Measurements from ENCODE around the gene HOXC12.

HOXC12 gene

GRCh38 chr12:53961025-53961761 is 6.5 kb downstream of the HOXC12 start:
- in situ Hi-C loops (cut with HindIII; ENCODE audit: low sequenced_read_pairs): no loop called here
- no peak for DNase-seq (ENCODE audit: low read depth)
- no peak for TF ChIP-seq CTCF (IDR thresholded peaks at IDR 0.05; ENCODE audit: low read depth, low read length, missing control alignments)
- H3K4me3 ChIP-seq (ENCODE audit: low read depth, low read length): no peak overlapping the region

GRCh38 chr12:53963005-53963404 is 8.3 kb downstream of the HOXC12 start:
- TF ChIP-seq CTCF (IDR thresholded peaks at IDR 0.05; ENCODE audit: low read depth, low read length, missing control alignments): no peak
- no peak for DNase-seq (ENCODE audit: low read depth)
- H3K4me3 ChIP-seq (ENCODE audit: low read depth, low read length): no peak overlapping the region
- in situ Hi-C loops (cut with HindIII; ENCODE audit: low sequenced_read_pairs): no loop called here

- TF ChIP-seq CTCF (IDR thresholded peaks at IDR 0.05; ENCODE audit: low read depth, low read length, missing control alignments): no peak
- H3K4me3 ChIP-seq (ENCODE audit: low read depth, low read length): no peak overlapping the region
- no peak for DNase-seq (ENCODE audit: low read depth)
- in situ Hi-C loops (cut with HindIII; ENCODE audit: low sequenced_read_pairs): no loop called here
These were observed 9.0 kb downstream of the HOXC12 start for GRCh38 chr12:53963434-53964314.

GRCh38 chr12:53964315-53964713 is 9.6 kb downstream of the HOXC12 start:
- no peak for TF ChIP-seq CTCF (IDR thresholded peaks at IDR 0.05; ENCODE audit: low read depth, low read length, missing control alignments)
- DNase-seq (ENCODE audit: low read depth): no peak
- H3K4me3 ChIP-seq (ENCODE audit: low read depth, low read length): no peak overlapping the region
- in situ Hi-C loops (cut with HindIII; ENCODE audit: low sequenced_read_pairs): no loop called here

- in situ Hi-C loops (cut with HindIII; ENCODE audit: low sequenced_read_pairs): no loop called here
- no peak for DNase-seq (ENCODE audit: low read depth)
These were observed 10.8 kb downstream of the HOXC12 start for GRCh38 chr12:53965281-53966084.

More at GRCh38 chr12:53965281-53966084, 10.8 kb downstream of the HOXC12 start:
- TF ChIP-seq CTCF (IDR thresholded peaks at IDR 0.05; ENCODE audit: low read depth, low read length, missing control alignments): no peak
- H3K4me3 ChIP-seq (ENCODE audit: low read depth, low read length): no peak overlapping the region
